GM18502 (cell line): ENCODE results near the gene HTR3B.
"Not testable (repeated sequence)": the region's sequence is repeated elsewhere in the genome, so short reads cannot be mapped to it uniquely, and the experiment has no call there.

Experiments used
- ATAC-seq: cut with Tn5 transposase; IDR thresholded peaks from one replicate; pipeline ENCODE4 v1.9.1; 2021; ENCODE audit warnings: mild to moderate bottlenecking; ENCODE audit not compliant: unreplicated experiment, poor library complexity

Gene HTR3B

DNA sequence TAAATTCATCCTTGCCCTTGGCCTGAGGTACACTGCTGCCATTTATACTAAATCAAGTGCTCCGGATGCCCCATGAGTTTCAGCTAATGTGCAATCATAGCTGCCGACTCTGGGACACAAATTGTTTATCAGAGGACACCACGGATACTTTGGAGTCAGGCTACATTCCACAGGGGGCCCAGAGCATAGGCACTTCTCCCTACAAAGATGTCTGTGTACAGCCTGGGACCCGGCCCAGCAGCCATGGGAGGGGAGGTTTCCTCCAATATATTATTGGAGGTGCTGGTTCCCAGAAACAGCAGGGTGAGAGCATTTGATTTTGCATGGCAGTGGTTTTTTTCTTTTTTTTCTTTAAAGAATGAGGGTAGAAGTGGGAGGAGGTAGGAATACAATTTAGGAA is 31.3 kb downstream of the HTR3B start:
- ATAC-seq = no peak

DNA sequence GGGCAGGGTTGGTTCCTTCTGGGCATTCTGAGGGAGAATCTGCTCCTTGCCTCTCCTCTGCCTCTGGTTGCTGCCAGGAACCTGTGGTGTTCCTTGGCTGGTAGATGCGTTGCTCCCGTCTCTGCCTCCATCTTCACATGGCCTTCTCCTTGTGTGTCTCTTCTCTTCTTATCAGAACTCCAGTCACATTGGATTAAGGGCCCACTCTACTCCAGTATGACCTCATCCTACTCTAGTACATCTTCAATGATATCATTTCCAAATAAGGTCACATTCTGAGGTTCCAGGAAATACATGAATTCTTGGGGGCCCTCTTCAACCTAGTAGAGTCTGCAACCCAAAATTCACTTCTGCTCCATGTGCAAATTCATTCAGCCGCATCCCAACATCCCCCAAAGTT is 33.3 kb downstream of the HTR3B start:
- ATAC-seq = no peak

DNA sequence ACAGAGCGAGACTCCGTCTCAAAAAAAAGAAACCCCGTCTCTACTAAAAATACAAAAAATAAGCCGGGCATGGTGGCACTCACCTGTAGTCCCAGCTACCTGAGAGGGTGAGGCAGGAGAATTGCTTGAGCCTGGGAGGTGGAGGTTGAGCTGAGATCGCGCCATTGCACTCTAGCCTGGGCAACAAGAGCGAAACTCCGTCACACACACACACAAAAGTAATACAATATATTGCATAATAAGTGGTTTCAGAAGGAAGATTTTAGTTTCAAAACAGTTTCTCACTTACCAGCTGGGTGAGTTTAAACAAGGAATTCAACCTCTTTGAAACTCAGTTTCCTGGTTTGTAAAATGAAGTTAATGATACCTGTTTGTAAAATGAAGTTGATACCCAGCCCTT is 37.7 kb downstream of the HTR3B start:
- ATAC-seq = no peak

DNA sequence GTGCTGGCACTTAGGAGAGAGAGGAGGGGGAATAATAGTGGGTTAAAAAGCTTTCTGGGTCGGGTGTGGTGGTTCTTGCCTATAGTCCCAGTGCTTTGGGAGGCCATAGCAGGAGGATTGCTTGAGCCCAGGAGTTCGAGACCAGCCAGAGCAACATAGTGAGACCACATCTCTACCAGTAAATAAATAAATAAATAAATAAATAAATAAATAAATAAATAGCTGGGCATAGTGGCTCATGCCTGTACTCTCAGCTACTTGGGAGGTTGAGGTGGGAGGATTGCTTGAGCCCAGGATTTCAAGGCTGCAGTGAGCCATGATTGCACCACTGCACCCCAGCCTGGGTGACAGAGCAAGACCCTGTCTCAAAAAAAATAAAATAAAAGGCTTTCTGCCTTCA is 41.6 kb downstream of the HTR3B start:
- not testable (repeated sequence) for ATAC-seq

DNA sequence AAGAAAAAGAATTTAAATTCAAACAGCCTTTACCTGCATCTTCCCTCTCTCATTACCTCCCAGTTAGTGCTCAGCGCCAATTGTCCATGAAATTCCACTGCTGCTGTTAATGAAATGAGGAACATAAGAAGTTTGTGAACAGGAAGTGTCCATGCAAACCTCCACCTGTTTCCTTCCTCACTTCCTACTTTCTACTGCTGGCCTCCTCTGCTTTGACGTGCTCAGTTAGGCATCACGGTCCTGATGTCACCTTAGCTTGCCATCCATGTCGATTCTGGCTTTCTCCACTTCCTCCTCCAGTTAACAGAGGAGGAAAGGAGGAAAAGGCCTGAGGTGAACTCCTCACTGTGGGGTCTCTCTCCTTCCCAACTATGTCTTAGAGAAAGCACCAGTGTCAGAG is 43.4 kb downstream of the HTR3B start:
- ATAC-seq = no peak

DNA sequence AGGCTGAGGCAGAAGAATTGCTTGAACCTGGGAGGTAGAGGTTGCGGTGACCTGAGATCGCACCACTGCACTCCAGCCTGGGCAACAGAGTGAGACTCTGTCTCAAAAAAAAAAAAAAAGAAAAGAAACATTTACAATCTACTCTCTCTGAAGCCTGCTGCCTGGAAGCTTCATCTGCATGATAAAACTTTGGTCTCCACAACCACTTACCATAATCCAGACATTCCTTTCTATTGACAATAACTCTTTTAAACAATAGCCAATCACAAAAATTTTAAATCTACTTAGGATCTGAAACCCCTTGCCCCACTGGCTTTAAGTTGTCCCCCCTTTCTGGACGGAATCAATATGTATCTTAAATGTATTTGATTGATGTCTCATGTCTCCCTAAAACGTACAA is 45.3 kb downstream of the HTR3B start:
- no peak for ATAC-seq

DNA sequence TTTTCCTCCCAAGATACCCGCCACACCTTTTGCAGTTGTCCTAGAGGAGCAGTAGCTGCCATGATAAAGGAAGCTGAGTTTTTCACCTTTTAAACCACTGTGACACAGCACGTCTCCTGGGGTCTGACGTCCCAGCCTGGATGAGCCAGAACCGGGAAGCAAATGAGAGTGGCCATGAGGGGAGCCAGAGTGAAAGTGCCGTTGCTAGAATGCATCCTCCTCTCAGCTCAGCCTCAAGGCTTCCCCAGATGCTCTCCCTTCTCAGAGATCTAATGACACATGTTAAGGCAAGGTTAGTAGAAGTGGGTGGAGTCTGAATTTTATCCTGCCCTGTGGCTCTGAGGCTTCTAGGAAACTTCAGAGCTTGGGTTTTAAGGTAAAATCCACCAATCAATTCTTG is 46.9 kb downstream of the HTR3B start:
- no peak for ATAC-seq

DNA sequence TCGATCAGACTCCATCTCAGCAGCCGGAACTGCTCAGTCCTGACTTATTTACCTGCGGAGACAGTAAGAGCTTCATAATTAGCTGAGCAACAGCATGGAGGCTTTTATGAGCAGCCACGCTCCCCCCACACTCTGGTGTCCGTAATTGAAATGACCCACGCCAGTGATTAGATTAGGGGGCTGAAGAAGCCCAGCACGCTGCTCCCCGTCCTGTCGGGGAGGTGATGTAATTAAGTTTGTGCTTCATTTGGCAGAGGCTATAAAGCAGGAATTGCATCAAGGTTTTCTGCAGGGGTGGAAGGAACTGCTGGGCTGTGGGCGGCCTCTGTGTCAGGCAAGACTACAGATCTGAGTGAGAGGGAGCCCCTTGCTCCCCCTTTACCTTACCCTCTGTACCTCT is 47.5 kb downstream of the HTR3B start:
- ATAC-seq = no peak

DNA sequence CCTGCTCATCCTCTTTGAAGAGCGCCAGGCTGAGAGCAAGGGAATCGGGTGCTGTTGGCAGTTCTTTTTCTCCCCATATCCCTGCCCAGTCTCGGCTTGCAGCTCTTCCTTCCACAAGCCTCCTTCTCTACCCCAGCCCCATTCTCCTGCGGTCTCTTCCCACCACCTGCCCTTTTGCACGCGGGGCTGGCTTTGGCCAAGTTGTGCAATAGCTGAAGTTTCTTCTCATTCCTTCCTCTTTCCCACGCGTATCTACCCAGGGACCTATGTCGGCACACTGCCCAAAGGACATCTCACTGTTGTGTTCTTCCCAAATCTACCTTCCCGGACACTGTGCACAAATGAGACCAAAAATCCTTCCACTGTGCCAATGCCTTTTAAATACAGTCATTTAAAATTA is 48.0 kb downstream of the HTR3B start:
- ATAC-seq = no peak

DNA sequence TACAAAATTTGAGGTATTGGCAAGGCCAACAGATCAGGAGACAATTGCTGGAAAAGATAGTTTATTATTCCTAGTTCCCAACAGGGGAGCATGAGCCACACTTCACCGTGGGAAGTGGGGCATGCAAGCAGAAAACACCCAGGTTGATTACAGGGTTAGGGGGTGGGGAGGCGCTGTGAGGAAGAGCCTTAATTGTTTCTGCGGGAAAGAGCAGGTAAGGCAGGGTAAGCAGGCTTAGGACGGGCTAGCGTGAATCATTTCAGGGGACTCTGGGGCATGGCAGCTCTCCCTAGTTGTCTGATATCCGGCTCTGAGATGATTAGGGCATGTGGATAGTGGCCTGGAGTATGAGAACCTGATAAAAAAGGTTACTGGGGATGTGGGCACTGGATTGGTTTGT is 49.6 kb downstream of the HTR3B start:
- ATAC-seq = no peak

DNA sequence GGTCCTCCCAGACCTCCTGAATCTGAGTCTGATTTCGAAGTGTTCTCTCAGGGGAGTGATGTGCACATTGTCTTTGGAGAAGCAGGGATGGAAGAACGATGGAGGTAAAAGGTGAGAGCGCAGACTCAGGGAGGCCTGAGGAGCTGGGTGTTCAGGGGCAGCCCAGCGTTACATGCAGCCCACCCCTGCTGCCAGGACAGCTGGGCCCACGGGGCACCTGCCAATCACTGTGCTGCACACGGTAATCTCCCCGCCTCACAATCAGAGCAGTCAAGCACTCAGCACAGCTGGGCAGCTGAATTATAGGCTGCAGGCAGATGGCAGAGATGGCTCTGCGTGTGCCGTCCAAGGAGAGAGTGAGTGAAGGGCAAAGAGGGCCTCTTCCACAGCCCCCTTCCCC is 52.4 kb downstream of the HTR3B start:
- ATAC-seq = no peak

DNA sequence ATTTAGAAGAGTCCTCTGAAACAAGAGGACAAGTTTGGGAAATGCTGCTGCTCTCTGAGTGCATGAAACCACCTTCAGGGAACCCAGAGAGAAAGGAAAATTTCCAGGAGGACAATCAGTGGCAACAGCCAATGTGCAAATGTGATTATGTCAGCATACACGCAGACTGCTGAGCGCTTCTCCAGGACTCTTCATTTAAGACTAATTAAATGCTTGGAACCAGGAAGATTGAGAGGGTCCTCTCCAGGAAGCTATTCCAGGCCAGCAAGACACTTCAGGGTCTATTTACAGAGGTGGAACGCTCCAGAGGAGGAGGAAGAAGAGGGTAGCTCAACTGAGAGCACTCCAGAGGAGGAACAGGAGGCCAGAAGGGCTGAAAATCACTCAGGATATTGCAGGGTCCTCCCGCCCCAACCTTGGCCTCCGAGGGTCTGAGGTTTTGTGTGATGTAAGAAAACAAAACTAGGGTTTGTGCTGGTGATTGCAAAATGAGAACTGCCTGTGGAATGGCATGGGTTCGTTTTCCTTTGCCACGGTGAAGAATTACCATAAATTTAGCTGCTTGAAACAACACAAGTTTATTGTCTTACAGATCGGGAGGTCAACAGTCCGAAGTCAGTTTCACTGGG is 56.2 kb downstream of the HTR3B start:
- ATAC-seq = no peak

DNA sequence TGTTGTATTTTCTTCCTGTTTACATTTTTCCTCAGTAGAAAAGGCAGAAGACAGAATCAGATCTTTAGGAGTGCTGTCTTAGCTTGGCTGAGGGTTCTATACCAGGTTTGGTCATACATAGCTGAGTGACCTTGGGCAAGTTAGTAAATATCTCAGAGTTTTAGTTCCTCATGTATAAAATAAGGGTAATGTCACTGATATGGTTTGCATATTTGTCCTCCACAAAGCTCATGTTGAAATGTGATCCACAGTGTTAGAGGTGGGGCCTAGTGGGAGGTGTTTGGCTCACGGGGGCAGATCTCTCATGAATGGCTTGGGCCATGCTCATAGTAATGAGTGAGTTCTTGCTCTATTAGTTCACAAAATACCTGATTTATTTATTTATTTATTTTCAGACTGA is 62.8 kb downstream of the HTR3B start:
- ATAC-seq = no peak

DNA sequence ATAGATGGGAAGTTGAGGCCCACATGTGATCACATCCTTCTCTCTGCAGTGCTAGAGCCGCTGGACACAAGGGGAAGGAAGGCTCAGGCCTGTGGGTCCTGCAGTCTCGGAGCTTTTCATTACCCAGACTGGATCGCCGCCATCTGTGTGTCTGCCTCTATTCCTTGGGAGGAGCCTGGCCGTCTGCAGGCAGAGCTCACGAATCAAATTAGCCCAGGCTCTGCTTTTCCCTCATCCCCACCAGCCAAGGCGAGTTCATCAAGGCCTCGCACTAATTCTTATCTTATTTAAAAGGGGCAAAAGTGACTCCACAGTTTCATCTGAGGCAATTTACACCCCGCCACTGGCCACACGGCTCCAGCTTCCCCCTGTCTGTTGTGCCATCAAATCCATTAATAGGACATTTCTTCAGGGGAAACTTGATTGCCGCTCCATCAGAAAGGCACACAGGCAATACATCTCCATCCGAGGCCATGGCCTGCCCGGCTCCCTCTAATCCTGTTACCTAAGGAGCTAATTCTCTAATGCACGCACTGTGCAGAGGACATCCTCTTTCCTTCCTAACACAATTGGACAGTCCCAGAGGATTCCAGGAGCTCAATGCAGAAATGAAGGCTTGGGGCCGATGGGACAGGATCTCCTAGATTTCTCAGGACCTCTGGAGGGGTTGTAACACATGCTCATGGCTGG is 67.1 kb downstream of the HTR3B start:
- ATAC-seq = no peak

DNA sequence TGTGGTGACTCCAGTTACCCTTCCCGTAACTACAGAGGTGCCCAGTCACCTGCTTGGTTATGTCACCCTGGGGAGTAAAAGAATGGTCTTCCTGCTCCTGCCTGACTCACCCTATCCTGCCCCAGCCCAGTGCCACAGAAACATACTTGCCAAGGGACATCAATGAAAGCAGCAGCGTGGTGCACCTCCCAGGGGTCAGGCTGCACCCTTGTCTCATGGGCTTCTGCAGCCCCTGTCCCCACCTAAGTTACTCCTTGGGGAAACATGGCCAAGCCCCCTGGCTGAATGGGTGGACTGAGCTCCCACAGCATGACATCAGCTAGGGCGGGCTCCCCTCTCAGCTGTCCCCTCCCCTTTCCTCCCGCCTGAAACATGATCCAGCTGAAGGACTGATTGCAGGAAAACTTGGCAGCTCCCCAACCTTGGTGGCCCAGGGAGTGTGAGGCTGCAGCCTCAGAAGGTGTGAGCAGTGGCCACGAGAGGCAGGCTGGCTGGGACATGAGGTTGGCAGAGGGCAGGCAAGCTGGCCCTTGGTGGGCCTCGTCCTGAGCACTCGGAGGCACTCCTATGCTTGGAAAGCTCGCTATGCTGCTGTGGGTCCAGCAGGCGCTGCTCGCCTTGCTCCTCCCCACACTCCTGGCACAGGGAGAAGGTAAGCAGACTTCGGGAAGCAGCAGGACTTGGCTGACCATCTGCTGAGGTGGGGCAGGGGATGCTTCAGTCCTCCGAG is 70.3 kb downstream of the HTR3B start, which contains the start of gene HTR3A:
Gene HTR3A, plus strand, starts transcription at position 368 of the 730 bp plus-strand sequence. Its CDS starts 218 bp downstream, at position 586.
- ATAC-seq = no peak

DNA sequence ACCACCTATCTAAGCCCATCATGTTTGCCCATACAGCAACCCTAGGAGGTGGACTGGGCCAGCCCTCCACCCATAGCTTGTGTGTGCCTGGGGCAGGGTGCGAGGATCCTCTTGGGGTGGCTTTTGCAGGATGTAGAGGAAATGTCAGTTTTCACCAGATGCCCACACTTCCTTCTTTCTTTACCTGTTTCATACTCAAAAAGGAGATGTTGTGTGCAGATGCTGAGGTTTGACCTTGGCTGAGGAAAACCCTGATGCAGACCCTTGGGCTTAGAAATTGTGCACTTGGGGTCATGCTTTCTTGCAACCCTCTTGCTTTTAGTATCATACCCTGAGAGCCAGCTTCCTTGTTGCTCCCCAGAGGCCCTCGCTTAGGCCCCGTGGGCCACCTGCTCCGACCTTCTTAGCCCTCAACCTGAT is 72.5 kb downstream of the HTR3B start:
- no peak for ATAC-seq

DNA sequence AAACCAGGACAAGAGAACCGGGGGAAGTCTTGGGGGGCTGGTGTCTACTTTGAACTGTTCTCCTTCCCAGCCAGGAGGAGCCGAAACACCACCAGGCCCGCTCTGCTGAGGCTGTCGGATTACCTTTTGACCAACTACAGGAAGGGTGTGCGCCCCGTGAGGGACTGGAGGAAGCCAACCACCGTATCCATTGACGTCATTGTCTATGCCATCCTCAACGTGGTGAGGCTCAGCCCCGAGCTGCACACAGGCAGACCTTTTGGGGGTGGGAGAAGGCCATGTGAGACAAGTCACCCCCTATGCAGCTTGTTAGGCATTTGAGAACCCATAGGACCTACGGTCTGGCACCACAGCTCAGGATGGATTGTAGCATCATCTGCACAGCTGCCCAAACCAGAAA is 73.1 kb downstream of the HTR3B start:
- no peak for ATAC-seq

DNA sequence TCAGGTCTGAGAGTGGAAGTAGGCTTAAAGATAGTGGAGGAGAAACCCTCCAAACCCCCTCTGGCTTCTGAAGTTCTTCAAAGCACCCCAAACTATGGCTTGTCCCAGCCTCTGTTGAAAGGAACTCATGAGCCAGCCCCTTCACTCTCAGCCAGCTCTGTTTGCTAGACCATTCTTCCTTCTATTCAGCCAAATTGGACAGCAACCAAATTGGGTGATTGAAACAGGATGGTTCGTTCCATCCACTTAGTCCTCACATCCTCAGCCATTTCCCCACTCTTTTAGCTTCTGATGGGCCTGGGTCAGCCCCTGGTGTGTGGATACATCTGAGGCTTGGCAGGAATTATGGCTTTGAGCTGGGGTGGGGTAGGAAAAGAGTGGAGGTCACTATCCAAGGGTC is 74.8 kb downstream of the HTR3B start:
- ATAC-seq = no peak

DNA sequence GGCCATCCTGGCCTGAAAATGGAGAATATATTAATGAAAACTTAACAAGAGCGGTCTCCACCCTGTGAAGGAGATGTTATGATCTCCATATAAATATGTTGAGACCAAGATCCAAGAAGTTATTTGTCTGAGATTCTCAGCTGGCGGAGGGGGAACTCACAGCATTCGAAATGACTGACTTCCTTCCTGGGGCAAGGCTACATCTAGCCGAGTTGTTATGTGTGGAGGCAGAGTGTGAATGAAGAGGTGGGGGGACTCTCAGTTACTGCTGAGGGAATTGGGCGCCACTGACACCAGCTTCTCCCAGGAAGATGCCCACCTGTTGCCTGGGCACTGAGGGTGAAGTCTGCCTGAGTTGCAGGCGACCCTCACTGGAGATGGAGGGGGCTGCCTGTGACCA is 76.2 kb downstream of the HTR3B start:
- no peak for ATAC-seq

DNA sequence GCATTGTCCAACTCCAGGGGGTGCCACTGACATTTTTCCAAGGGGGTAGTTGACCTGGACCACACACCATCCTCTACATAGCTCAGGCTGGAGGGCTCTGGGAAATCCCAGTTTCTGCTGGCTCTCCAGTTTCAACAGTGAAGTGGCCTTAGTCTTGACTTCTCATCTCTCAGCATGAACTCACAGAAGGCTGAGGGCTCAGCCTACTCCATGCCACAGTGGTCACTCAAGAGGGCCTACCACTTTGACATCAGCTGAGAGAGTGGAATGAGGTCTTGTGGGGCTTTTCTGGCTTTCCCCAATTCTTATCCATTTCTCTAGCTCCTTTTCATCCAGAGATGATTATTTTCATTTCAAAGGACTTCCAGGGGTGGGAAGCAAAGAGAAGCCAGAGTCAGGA is 77.7 kb downstream of the HTR3B start:
- ATAC-seq = no peak

DNA sequence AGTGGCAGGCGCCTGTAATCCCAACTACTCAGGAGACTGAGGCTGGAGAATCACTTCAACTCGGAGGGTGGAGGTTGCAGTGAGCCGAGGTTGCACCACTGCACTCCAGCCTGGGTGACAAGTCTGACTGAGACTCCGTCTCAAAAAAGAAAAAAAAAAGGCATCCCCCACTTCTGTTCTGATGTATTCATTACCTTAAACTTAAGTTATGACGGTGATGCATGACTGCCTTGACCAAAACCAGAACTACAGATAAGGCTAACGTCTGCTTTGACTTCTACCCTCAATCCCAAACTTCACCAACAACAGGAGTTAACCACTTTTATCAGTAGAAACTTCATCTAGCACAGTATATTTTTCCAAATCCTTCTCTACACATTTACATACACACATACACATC is 80.2 kb downstream of the HTR3B start:
- ATAC-seq = no peak

DNA sequence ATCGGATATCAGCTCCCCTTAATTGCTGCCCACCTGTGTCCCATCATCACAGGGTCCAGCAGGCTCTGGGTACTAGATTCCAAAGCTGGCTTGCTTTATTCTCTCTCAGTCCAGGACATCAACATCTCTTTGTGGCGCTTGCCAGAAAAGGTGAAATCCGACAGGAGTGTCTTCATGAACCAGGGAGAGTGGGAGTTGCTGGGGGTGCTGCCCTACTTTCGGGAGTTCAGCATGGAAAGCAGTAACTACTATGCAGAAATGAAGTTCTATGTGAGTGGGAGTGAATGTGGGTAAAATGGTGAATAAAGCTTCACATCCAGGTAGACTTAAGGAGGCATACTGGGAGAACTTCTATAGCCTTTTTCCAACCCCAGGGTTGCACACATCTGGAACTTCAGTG is 81.3 kb downstream of the HTR3B start:
- no peak for ATAC-seq
